AG09319 (cell line): ENCODE data around the gene MTA2.
"Not testable (repeated sequence)": the region's sequence is repeated elsewhere in the genome, so short reads cannot be mapped to it uniquely, and the experiment has no call there.

ENCODE experiments used
- DNase-seq: peaks from one replicate; pipeline ENCODE4 v3.0.0-alpha.2; 2010; ENCODE audit warnings: low read depth; ENCODE audit errors: extremely low read depth
- TF ChIP-seq, protein P1 (sequence below): IDR thresholded peaks from 2 replicates; pipeline ENCODE4 v1.5.1; 2011; ENCODE audit warnings: low read depth, mild to moderate bottlenecking, inconsistent platforms, low read length, moderate library complexity

Gene MTA2

DNA sequence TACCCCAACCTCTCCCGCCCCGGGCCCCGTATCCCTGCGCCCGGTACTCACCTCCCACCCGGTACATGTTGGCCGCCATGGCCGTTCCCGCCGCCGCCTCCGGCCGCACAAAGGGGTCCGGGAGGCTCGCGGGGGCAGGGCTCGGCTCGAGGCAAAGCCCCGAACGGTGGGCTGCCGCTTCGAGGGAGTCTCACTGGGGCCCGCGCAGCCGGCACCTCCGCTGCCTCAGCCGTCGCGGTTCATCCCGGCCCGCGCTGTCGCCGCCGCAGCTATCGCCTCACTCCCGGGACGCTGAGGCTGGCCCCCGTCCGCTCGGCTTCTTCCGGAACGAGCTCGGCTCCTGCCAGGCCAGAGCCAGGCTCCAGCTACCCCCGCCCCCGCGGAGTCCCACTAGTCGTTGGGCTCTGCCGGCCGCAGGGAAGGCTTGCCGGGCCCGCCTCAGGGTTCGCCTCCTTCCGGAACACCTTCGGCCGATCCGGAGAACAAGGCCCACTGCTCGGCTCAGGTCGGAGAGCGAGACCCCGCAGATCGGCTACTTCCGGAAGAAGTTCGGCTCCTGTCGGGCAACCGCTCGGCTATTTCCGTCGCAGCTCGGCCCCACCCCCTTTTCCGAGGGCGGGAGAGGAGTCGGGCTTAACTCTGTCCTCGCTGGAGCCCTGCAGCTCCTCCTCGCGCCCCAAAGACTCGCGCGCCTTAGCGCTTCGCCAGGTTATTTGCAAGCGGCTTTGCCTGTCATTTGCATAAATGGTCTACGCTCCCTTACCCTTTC is at the start of gene MTA2:
TSS of gene MTA2 (minus strand) at position 494 of the 769 bp plus-strand sequence. CDS start at position 79, 415 bp downstream.
- DNase-seq = peak; percentile 94
- TF ChIP-seq, protein P1, sequence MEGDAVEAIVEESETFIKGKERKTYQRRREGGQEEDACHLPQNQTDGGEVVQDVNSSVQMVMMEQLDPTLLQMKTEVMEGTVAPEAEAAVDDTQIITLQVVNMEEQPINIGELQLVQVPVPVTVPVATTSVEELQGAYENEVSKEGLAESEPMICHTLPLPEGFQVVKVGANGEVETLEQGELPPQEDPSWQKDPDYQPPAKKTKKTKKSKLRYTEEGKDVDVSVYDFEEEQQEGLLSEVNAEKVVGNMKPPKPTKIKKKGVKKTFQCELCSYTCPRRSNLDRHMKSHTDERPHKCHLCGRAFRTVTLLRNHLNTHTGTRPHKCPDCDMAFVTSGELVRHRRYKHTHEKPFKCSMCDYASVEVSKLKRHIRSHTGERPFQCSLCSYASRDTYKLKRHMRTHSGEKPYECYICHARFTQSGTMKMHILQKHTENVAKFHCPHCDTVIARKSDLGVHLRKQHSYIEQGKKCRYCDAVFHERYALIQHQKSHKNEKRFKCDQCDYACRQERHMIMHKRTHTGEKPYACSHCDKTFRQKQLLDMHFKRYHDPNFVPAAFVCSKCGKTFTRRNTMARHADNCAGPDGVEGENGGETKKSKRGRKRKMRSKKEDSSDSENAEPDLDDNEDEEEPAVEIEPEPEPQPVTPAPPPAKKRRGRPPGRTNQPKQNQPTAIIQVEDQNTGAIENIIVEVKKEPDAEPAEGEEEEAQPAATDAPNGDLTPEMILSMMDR = no peak; the same call in 1 of the 2 replicates

DNA sequence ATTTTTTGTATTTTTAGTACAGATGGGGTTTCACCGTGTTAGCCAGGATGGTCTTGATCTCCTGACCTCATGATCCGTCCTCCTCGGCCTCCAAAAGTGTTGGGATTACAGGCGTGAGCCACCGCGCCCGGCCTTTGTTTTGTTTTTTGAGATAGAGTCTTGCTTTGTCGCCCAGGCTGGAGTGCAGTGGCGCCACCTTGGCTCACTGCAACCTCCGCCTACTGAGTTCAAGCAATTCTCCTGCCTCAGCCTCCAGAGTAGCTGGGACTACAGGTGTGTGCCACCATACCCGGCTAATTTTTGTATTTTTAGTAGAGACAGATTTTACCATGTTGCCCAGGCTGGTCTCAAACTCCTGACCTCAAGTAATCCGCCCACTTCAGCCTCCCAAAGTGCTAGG is 48.6 kb upstream of the MTA2 start:
- DNase-seq = not testable (repeated sequence)

DNA sequence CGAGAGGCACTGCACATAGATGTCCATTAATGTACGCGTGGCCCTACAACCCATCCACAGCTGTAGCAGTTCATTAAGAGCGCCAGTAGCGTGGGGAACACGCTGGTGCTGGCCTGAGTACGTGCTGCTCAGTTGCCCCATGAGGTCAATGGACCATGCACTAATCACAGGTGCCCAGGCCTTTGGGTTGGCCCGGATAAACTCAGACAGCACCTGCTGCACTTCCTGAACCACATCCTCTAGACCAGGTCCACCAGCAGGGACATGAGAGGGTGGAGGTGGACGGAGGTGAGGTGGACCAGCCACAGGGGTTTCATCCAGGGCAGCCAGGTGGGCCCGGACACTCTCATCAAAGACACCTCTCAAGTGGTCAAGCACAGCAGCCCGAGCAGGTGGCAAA is 47.8 kb upstream of the MTA2 start:
- DNase-seq = no peak
- TF ChIP-seq, protein P1 = no peak

DNA sequence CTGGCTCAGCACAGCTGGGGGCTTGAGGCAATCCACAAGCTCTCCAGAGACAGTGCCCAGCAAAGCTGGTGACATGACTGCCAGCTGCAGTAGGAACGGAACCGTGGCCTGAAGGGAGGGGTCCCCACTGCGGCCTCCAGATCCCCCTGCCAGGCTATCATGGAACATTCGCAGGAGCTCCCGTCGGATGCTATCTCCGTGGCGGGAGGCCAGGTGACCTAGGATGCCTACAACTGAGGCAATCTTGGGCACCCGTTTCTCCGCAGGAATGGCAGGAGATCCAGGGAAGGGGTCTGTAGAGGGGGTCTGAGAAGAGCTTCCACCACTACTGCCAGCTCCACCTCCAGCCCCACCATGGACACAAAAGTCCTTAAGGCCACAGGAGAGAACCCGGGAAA is 47.3 kb upstream of the MTA2 start:
- TF ChIP-seq, protein P1 = no peak
- DNase-seq = no peak

DNA sequence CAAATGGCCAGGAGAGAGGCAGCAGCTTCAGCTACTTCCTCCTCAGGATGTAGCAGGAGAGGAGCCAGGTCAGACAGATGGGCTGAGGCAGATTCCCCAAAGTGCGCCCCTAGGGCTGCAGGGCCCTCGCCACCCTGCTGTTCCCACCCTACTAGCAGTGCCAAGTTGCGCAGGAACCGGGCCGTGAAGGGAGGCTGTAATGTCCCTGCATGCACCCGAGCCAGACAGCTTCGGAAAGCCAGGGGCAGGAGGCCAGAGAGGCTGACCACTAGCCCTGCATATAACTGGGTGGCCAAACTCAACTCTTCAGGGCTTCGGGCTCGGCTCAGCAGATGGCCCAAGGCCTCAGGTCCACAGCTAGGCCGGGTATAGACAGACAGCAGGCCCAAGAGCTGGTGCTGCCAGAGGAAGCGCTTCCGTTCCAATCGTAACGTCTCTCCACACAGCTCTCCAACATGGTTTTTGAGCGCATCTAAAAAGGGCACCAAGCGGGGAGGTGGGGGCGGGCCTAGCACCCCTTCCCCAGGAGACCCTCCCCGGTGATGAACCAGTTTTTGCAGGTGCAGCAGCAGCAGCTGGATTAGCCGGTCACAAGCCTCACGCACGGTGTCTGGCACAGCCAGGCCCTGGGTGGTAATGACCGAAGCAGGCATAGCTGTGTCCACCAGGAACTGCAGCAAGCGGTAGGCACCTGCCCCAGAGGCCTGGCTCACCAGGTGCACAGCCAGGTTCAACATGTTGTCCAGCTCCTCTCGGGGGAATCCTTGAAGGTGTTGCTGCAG is 46.7 kb upstream of the MTA2 start:
- TF ChIP-seq, protein P1 = no peak
- DNase-seq = no peak

DNA sequence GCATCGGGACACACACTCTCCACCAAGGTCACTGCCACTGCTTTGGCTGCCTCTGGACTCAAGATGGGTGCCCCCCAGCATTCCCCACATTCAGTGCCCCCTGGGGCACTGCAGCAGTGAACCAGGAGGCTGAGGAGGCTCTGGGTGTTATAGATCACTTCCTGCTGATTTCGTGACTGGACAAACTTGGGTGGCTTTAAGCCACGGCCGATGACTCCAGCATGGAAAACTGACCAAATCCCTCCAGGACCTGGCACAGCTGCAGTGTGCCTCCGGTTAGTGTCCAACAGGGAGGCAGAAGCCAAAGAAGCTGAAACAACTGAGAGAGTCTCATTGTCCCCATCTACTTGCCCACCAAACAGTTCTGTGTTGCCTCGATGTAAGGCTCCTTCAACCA is 45.9 kb upstream of the MTA2 start:
- TF ChIP-seq, protein P1 = no peak
- DNase-seq = no peak

DNA sequence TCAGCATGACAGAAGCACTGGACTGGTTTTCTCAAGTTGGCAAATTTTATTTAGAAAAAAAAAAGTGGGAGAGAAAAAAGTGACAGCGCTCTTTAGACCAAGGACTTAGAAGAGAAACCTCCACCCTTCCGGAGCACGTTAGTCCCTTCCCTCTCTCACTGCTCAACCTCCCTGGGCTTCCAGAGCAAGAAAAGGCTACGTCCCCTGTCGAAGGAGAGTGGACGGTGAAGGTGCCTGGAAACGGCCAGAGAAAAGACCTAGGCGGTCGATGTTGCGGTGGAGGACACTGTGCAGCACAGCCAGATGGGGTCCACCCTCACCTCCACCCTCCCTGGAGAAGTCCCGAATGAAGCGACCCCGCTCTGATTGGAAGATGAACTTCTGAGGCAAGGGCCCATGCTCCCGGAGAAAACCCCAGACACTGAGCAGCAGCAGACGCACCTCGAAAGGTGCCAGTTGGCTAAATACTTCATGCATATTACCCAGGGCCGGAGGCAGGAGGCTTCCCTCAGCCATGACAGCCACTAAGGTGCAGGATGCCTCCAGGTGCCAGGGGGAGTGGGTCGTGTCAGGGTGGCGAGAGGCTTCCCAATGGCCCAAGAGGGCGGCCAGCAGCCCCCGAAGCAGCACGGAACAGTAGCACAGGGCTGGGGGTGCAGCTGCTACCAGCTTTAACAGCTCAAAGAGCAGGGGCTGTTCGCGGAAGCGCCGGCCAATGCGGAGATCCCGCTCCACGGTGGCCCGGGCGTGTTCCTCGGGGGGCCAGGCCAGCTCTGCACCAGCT is 45.4 kb upstream of the MTA2 start:
- TF ChIP-seq, protein P1 = no peak

More for the DNA sequence above, 45.4 kb upstream of the MTA2 start:
- no peak for DNase-seq
